DOHH2 (cell line): Measurements from ENCODE around the gene HMGB3.

Source experiments
- H3F3A ChIP-seq: fragments of 200-600 bp; sonication (generic), shearing (Covaris generic); 2 replicates; pipeline ENCODE4 v1.6.0; 2016; ENCODE audit warnings: antibody characterized with exemption, mild to moderate bottlenecking; ENCODE audit not compliant: control insufficient read depth, insufficient read depth
- H3K27ac ChIP-seq: fragments of 200-600 bp; sonication (generic); 2 replicates; pipeline ENCODE4 v1.5.1; 2014; ENCODE audit warnings: low read depth, mild to moderate bottlenecking, low read length, moderate library complexity
- H3K27me3 ChIP-seq: fragments of 200-600 bp; sonication (generic); 2 replicates; pipeline ENCODE4 v1.6.1; 2014; ENCODE audit warnings: mild to moderate bottlenecking, low read length, mixed read lengths; ENCODE audit not compliant: control insufficient read depth
- H3K36me3 ChIP-seq: fragments of 200-600 bp; sonication (generic); 2 replicates; pipeline ENCODE4 v1.6.1; 2014; ENCODE audit warnings: mild to moderate bottlenecking, low read length, moderate library complexity, mixed read lengths; ENCODE audit not compliant: control insufficient read depth
- H3K4me1 ChIP-seq: fragments of 200-600 bp; sonication (generic); 2 replicates; pipeline ENCODE4 v1.6.1; 2014; ENCODE audit warnings: mild to moderate bottlenecking, low read length, mixed read lengths; ENCODE audit not compliant: control insufficient read depth
- H3K4me2 ChIP-seq: fragments of 200-600 bp; sonication (generic); 2 replicates; pipeline ENCODE4 v1.6.0; 2014; ENCODE audit warnings: mild to moderate bottlenecking, low read length, moderate library complexity
- H3K4me3 ChIP-seq: fragments of 200-600 bp; sonication (generic); 2 replicates; pipeline ENCODE4 v1.5.1; 2014; ENCODE audit warnings: mild to moderate bottlenecking, low read length, mixed read lengths
- H3K79me2 ChIP-seq: fragments of 200-600 bp; sonication (generic); 2 replicates; pipeline ENCODE4 v1.6.1; 2014; ENCODE audit warnings: mild to moderate bottlenecking, low read length, mixed read lengths; ENCODE audit not compliant: control insufficient read depth
- H3K9me2 ChIP-seq: fragments of 200-600 bp; sonication (generic); replicated peaks from 2 replicates; pipeline ENCODE4 v1.6.1; 2014; ENCODE audit warnings: mild to moderate bottlenecking, low read length, mixed read lengths; ENCODE audit not compliant: control insufficient read depth
- H3K9me3 ChIP-seq: fragments of 200-600 bp; sonication (generic); 2 replicates; pipeline ENCODE4 v1.6.1; 2014; ENCODE audit warnings: antibody characterized with exemption, low read length, mixed read lengths; ENCODE audit not compliant: control insufficient read depth, insufficient read depth
- H4K20me1 ChIP-seq: fragments of 200-600 bp; sonication (generic); 2 replicates; pipeline ENCODE4 v1.6.0; 2014; ENCODE audit warnings: low read depth, mild to moderate bottlenecking, antibody characterized with exemption, low read length, moderate library complexity; ENCODE audit not compliant: control insufficient read depth, insufficient read depth
- EZH2phosphoT487 ChIP-seq: fragments of 200-600 bp; sonication (generic); IDR thresholded peaks from 2 replicates; pipeline ENCODE4 v1.6.1; 2017; ENCODE audit warnings: borderline replicate concordance, mild to moderate bottlenecking, antibody characterized with exemption, low read length, moderate library complexity, mixed read lengths
- TF ChIP-seq, protein P1 (sequence below): fragments of 200-600 bp; sonication (generic); IDR thresholded peaks from one replicate; pipeline ENCODE4 v1.5.1; 2014; ENCODE audit warnings: antibody characterized with exemption, mild to moderate bottlenecking, low read depth, low read length; ENCODE audit not compliant: poor library complexity, severe bottlenecking

The HMGB3 gene

DNA sequence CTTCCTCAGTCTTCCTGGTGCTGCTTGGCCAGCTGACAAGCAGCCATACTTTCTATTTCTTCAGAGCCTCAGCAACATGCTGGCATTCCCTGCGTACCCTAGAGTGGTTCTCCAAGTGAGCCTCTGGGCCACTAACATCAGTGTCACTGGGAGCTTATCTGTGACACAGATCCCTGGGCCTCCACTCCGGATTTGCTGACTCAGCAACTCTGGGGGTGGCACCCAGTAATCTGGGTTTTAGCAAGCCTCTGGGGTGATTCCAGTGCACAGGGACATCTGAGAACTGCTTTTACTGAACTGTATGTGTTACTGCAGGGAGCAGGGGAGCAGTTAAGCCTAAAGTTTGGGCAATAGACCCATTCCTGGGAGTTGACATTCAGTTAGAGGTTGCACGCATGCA, 28.2 kb upstream of the HMGB3 start:
- no peaks in the 10 kb centered on the region for H3K4me1 ChIP-seq
- H3K36me3 ChIP-seq, result no peaks in the 10 kb centered on the region
- H3K4me2 ChIP-seq, result no peak overlapping the region
- H3K27me3 ChIP-seq, result no peaks in the 10 kb centered on the region
- H3K4me3 ChIP-seq, result no peak overlapping the region
- no peak overlapping the region for H3K27ac ChIP-seq
- H4K20me1 ChIP-seq, result no peaks in the 10 kb centered on the region
- H3F3A ChIP-seq, result no peaks in the 10 kb centered on the region
- H3K9me3 ChIP-seq, result no peaks in the 10 kb centered on the region
- H3K9me2 ChIP-seq, result no peaks in the 10 kb centered on the region
- TF ChIP-seq EZH2phosphoT487, result no peak
- TF ChIP-seq, protein P1, sequence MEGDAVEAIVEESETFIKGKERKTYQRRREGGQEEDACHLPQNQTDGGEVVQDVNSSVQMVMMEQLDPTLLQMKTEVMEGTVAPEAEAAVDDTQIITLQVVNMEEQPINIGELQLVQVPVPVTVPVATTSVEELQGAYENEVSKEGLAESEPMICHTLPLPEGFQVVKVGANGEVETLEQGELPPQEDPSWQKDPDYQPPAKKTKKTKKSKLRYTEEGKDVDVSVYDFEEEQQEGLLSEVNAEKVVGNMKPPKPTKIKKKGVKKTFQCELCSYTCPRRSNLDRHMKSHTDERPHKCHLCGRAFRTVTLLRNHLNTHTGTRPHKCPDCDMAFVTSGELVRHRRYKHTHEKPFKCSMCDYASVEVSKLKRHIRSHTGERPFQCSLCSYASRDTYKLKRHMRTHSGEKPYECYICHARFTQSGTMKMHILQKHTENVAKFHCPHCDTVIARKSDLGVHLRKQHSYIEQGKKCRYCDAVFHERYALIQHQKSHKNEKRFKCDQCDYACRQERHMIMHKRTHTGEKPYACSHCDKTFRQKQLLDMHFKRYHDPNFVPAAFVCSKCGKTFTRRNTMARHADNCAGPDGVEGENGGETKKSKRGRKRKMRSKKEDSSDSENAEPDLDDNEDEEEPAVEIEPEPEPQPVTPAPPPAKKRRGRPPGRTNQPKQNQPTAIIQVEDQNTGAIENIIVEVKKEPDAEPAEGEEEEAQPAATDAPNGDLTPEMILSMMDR, result no peak
- no peaks in the 10 kb centered on the region for H3K79me2 ChIP-seq

DNA sequence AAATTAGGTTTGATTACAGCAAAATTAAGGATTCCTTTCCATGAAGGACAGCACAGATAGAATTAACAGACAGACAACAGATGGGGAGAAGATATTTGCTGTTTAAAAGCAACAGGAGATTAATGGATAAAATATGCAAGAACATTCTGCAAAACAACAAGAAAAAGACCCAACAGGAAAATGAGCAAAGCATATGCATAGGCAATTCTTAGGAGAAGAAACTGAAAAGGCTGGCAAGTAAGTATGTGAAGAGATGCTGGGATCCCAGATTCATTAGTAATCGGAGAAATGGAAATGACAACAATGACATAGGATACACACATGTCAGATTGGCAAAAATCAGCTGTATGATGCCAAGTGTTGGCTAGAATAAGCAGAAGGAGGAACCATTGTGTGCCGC, 27.5 kb upstream of the HMGB3 start:
- Histone ChIP-seq H4K20me1 (no peaks in the 10 kb centered on the region), H3K4me3 (no peak overlapping the region), H3K4me1 (no peaks in the 10 kb centered on the region), H3K4me2 (no peak overlapping the region), H3K9me2 (no peaks in the 10 kb centered on the region), H3K9me3 (no peaks in the 10 kb centered on the region), H3K27ac (no peak overlapping the region), H3K36me3 (no peaks in the 10 kb centered on the region), H3K79me2 (no peaks in the 10 kb centered on the region), H3K27me3 (no peaks in the 10 kb centered on the region), H3F3A (no peaks in the 10 kb centered on the region)
- TF ChIP-seq, protein P1, result no peak
- no peak for TF ChIP-seq EZH2phosphoT487

DNA sequence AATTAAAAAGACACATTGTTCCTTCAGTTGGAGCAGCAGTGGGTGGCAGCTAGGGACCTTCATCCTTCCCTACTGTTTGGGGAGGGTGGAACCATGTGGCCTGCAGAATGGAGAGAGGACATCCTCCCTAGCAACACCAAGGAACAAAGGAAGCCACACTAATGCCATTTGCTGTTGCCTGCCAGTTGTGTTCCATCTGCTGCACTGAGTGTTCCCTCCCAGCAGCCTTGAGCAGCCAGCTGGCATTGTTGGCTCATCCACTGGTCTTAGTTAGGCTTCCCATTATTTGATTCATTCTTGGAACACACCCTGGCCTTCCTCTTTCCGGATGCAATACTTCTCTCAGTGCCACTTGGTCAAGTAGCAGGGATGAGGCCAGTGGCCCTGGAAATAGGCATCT, 25.0 kb upstream of the HMGB3 start:
- no peaks in the 10 kb centered on the region for H3K4me1 ChIP-seq
- no peaks in the 10 kb centered on the region for H3K27me3 ChIP-seq
- no peaks in the 10 kb centered on the region for H3K9me2 ChIP-seq
- no peak overlapping the region for H3K4me2 ChIP-seq
- no peak overlapping the region for H3K27ac ChIP-seq
- H4K20me1 ChIP-seq, result no peaks in the 10 kb centered on the region
- no peaks in the 10 kb centered on the region for H3F3A ChIP-seq
- no peaks in the 10 kb centered on the region for H3K79me2 ChIP-seq
- no peak for TF ChIP-seq EZH2phosphoT487
- TF ChIP-seq, protein P1, result no peak
- no peaks in the 10 kb centered on the region for H3K36me3 ChIP-seq
- H3K9me3 ChIP-seq, result no peaks in the 10 kb centered on the region
- H3K4me3 ChIP-seq, result no peak overlapping the region

DNA sequence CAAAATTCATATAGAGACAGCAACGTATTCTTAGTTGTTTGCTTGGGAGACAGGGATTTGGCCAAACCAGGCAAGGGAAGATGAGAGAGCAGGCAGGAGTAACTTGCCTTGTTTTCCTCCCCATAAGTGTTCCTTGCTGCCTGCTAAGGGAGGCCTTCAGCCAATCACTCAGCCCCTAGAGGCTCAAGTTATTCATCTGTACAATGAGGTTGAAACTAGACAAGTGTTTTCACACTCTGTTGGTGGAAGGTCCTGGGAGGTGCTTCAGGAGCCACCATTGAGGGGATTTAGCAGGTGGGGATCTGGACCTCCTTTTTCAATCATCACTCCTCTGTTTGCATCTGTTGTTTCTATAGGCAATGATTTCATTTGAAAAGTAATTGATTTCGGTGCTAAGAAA, 23.6 kb upstream of the HMGB3 start:
- Histone ChIP-seq H3K9me3 (no peaks in the 10 kb centered on the region), H3K27ac (no peak overlapping the region), H3K9me2 (no peaks in the 10 kb centered on the region), H3F3A (no peaks in the 10 kb centered on the region), H3K27me3 (no peaks in the 10 kb centered on the region), H3K4me3 (no peak overlapping the region), H3K4me1 (no peaks in the 10 kb centered on the region), H3K4me2 (no peak overlapping the region), H3K79me2 (no peaks in the 10 kb centered on the region), H3K36me3 (no peaks in the 10 kb centered on the region), H4K20me1 (no peaks in the 10 kb centered on the region)
- TF ChIP-seq, protein P1, result no peak
- no peak for TF ChIP-seq EZH2phosphoT487
